OCI-LY3 (cell line): ENCODE data around the gene ZNF443.

Experiments
- EZH2phosphoT487 ChIP-seq: fragments of 200-600 bp; shearing (Covaris generic); IDR thresholded peaks from 2 replicates; pipeline ENCODE4 v1.6.1; 2018; ENCODE audit warnings: antibody characterized with exemption, mixed run types, low read depth
- TF ChIP-seq, protein P1 (sequence below): fragments of 200-600, 300-600 bp; sonication (generic); IDR thresholded peaks from 2 replicates; pipeline ENCODE4 v1.5.1; 2014; ENCODE audit warnings: antibody characterized with exemption, low read length, low read depth

DNA sequence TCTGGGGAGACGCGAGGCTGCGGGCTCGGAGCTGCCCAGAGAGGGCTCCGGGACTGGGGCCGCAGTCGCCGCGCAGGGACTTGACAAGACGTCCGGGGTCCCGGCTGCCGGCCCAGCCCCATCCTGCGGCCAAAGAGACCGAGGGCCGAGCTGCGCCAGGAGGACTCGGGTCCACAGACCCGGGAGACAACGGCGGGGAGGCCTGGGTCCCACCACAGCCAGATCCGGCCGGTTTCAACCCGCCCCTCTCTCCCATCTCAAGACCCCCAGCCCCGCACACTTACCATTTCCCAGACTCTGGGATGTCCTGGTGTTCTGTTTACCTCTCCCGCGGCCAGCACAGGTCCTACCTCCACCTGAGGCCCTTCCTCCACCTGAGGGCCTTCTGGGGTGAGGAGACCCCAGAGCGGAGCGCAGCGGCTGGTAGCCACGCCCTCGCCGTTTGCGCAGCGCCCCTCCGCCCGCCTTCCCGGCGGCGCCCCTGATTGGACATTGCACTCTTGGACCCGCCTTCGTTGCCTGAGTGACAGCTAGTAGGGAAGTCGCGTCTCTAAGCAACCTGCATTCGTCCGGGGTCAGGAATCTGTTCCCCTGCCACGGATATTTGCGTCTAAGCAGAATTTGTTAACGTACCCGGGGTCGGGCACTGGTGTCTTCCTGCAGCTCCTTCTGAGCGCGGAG lies 43.7 kb upstream of the ZNF443 start, which contains the start of gene ZNF709:
- TF ChIP-seq, protein P1, sequence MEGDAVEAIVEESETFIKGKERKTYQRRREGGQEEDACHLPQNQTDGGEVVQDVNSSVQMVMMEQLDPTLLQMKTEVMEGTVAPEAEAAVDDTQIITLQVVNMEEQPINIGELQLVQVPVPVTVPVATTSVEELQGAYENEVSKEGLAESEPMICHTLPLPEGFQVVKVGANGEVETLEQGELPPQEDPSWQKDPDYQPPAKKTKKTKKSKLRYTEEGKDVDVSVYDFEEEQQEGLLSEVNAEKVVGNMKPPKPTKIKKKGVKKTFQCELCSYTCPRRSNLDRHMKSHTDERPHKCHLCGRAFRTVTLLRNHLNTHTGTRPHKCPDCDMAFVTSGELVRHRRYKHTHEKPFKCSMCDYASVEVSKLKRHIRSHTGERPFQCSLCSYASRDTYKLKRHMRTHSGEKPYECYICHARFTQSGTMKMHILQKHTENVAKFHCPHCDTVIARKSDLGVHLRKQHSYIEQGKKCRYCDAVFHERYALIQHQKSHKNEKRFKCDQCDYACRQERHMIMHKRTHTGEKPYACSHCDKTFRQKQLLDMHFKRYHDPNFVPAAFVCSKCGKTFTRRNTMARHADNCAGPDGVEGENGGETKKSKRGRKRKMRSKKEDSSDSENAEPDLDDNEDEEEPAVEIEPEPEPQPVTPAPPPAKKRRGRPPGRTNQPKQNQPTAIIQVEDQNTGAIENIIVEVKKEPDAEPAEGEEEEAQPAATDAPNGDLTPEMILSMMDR, result no peak
- TF ChIP-seq EZH2phosphoT487, result no peak
